ENCODE measurements around the gene IL17C.

- TF ChIP-seq CTCF (conservative IDR thresholded peaks at IDR 0.05; ENCODE audit: low read depth, low read length), result no peak
- no peak for TF ChIP-seq EZH2 (IDR thresholded peaks at IDR 0.05; ENCODE audit: borderline replicate concordance, low read depth, low read length, poor library complexity, severe bottlenecking)
These were observed 9.1 kb downstream of the IL17C start for GRCh38 chr16:88647178-88648070.

Measured in A673 (cell line).